LNCaP clone FGC (cell line): ENCODE data around the gene RGS18.

Experiments
- DNase-seq: peaks from one replicate; pipeline ENCODE4 v3.0.0-alpha.2; 2011; ENCODE audit warnings: low read depth
- H3K4me3 ChIP-seq: 2 replicates; pipeline ENCODE4 v1.5.1; 2011; ENCODE audit warnings: mild to moderate bottlenecking, low read depth, low read length, control low read depth
- CTCF ChIP-seq: IDR thresholded peaks from 2 replicates; pipeline ENCODE4 v1.5.1; 2012; ENCODE audit warnings: mild to moderate bottlenecking; ENCODE audit not compliant: control insufficient read depth, insufficient read depth; ENCODE audit errors: extremely low read depth

Gene RGS18

GRCh38 chr1:192171123-192171522, 12.9 kb downstream of the RGS18 start:
- TF ChIP-seq CTCF = no peak
- no peak for DNase-seq
- H3K4me3 ChIP-seq = no peak overlapping the region

GRCh38 chr1:192175971-192176370, 17.7 kb downstream of the RGS18 start:
- DNase-seq = no peak
- no peak overlapping the region for H3K4me3 ChIP-seq
- TF ChIP-seq CTCF = no peak

GRCh38 chr1:192183788-192184187, 25.5 kb downstream of the RGS18 start:
- TF ChIP-seq CTCF = no peak
- no peak for DNase-seq
- H3K4me3 ChIP-seq = no peak overlapping the region

GRCh38 chr1:192186197-192186596, 27.9 kb downstream of the RGS18 start:
- no peak for DNase-seq
- H3K4me3 ChIP-seq = no peak overlapping the region
- no peak for TF ChIP-seq CTCF

GRCh38 chr1:192190066-192190465, 31.8 kb downstream of the RGS18 start:
- no peak for TF ChIP-seq CTCF
- no peak overlapping the region for H3K4me3 ChIP-seq
- no peak for DNase-seq

GRCh38 chr1:192201303-192201702, 43.0 kb downstream of the RGS18 start:
- no peak overlapping the region for H3K4me3 ChIP-seq
- no peak for DNase-seq
- no peak for TF ChIP-seq CTCF

- DNase-seq = no peak
- H3K4me3 ChIP-seq = no peak overlapping the region
- no peak for TF ChIP-seq CTCF
Observed at GRCh38 chr1:192224396-192224795, 66.1 kb downstream of the RGS18 start.
